HG03135 (cell line): ENCODE measurements around the gene PATL1.
"Not testable (repeated sequence)": the region's sequence is repeated elsewhere in the genome, so short reads cannot be mapped to it uniquely, and the experiment has no call there.

ENCODE experiments used
- ATAC-seq: cut with Tn5 transposase; IDR thresholded peaks from one replicate; pipeline ENCODE4 v1.9.1; 2021; ENCODE audit warnings: mild to moderate bottlenecking, moderate library complexity; ENCODE audit not compliant: unreplicated experiment

PATL1 gene

DNA sequence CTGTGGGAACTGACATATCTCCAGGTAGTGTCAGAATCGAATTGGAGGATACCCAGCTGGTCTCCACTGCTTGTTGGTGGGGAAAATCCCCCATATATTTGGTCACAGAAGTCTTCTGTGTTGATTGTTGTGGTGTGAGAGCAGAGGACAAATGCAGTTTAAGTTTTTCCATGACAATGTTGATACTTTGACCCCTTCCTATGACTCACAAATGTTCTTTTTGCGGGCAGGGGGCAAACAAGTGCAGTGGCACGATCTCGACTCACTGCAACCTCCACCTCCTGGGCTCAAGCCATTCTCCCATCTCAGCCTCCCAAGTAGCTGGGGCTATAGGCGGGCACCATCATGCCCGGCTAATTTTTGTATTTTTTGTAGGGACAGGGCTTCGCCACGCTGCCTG is 7.4 kb upstream of the PATL1 start:
- no peak for ATAC-seq

DNA sequence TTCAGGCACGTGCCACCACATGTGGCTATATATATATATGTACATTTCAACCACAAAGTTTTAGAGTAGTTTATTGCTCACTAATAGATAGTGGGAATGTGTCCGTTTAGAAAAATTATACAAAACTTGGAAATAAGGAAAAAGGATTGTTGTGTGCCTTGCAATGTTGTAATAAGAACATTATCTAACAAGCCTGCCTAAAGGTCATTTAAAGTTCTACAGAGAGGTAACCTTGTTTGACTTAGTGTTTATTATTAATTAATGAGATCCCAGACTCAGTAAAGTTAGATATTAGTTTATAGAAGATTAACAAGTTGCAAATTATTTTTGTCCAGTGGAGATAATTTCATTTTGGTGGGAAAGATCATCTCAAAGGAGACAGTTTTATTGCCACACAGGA is 5.5 kb upstream of the PATL1 start:
- no peak for ATAC-seq

DNA sequence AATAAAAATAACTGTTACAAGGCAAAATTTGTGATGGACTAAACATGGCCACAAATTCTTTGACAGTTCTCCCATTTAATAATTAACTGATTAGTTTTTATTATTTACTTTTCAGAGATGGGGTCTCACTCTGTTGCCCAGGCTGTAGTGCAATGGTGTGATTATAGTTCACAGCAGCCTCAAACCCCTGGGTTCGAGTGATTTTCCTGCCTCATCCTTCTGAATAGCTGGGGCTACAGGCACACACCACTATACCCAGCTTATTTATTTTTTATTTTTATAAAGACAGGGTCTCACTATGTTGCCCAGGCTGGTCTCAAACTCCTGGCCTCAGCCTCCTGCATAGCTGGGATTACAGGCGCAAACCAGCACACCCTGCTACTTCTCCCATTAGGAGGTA is 4.5 kb upstream of the PATL1 start:
- no peak for ATAC-seq

DNA sequence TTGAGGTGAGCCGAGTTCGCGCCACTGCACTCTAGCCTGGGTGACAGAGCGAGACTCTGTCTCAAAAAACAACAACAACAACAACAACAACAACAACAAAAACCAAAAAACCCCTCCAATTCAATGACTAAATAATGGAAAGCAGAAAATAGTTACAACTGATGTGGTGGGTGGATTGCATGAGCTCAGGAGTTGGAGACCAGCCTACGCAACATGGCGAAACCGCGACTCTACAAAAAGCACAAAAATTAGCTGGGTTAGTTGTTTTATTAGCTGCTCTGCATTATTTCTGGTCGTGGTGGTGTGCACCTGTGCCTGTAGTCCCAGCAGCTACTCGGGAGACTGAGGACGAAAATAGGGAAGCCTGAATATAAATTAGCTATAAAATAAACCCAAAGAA is 2.6 kb upstream of the PATL1 start:
- ATAC-seq: no peak

DNA sequence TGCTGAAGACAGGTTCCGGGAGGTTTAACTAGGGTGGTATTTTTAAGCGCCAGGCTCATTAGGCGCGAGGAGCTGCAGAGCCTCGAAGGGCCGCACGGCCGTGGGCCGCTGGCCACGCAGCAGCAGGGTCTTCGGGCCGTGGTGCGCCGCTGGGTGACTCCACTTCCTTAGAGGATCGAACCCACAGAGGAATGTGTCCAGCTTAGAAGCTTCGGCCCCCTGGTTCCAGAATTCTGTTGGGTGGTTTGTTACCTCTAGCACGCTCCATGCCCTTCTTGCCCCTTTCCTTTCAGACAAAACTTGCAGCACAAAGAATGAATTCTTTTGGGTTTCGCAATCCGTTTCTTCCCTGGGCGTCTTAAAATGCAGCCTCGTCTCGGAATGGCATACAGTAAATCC is 773 bp upstream of the PATL1 start:
- ATAC-seq: no peak

DNA sequence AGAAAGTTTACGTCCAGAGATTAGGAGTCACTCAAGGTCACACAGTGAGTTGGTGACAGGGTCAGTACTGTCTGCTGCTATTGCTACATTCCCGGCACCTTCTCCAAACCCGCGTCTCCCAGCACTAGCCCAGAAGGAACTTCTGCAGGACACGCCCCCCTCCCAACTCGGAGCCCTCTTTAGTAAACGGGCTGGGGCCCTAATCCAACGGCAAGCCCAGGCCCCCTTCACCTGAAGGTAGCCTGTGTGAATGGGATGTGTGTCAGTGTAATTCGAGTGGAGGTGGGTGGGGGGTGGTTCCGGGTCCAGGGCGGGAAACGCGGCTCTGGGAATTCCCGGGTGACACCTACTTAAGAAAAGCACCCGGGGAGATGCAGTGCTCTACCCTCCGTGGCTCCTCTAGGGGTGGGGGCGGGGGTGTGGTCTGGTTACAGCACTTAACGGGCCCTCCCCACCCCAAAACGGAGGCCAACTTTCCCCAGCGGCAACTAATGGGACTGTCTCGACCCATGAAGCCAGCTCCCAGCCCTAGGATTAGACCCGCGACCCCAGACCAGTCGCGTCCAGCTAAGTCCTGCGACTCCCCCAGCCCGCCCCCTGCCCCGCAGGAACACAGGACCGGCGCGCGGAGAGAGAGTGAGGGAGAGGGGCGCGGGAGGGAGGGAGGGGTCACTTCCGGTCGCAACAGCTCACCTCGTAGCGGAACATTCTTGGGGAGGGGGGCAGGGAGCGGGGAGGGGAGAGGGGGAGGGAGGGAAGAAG is 468 bp downstream of the PATL1 start:
- peak; percentile 31 for ATAC-seq

DNA sequence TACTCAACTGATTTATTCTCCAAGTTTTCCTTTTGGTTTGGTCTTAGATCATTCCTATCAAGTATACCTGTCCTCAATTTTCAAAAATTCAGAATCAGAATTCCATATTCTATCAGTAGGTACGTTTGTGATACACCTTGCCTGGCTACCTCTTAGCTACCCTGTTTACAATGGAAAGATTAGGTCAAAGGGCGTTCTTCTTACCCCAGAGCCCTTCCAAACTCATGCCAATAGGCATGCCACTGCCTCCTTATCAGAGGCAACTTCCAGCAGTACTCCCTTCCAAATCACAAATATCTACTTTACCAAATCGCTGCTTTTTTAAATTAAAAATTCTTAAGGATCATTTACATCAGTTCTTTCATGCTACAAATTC is 1.0 kb downstream of the PATL1 start:
- no peak for ATAC-seq

DNA sequence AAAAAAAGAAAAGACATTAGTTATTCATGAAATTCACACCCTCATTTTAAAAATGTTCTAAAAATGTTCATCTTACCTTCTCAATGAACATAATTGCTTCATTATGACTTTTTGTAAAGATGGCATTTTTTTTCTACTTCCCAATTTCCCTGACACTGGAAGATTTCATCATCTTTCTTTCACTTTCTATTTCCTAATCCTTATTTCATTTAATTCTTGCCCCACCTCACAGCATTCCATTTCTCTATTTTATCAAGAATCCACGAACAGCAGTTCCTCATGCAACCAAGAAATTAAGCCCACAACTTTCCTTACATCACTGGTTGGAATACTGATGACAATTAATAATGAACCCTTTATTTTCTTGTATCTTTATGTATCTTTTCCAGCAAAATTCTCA is 1.9 kb downstream of the PATL1 start:
- ATAC-seq: no peak

DNA sequence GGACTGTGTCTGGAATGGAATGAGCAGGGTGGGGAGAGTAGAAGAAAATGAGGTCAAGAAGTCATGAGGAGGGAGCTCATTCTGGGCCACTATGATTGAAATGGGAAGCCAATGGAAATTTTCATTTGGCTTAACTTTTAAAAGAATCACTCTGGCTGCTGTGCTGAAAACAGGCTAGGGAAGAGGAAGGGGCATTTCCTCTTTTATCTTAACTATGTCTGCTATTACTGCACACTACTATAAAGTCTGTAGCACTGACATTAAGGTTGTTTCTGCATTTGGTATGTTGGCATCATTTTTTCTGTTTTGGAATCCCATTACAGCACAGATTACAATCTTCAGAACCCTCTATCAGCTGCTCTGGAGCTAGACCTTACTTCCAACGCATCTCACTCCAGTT is 8.2 kb downstream of the PATL1 start:
- ATAC-seq: no peak

DNA sequence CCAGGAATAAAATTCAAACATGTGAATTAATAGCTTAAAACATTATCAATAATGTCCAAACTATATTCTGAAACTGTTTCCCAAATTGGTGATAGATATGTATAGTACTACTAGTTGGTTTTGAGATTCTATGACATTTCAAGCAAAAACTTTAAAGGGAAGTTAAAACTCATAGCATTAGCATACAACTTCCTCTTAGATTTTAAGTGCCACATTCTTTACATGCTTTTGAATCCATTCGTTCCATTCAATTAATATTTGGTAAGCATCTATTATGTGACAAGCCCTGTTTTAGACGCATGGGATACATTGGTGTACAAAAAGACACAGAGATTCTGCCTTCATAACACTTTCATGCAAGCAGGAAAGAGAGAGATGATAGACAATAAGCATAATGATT is 8.9 kb downstream of the PATL1 start:
- no peak for ATAC-seq

DNA sequence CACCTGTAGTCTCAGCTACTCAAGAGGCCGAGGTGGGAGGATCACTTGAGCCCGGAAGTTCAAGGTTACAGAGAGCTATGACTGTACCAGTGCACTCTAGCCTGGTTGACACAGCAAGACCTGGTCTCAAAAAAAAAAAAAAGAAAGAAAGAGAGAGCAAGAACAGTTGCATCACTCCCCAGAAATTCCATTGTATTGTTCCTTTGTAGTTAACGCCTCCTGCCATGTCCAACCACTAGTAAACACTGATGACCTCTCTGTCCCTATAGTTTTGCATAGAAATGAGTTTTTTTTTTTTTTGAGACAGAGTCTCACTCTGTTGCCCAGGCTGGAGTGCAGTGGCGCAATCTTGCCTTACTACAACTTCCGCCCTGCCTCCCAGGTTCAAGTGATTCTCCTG is 10.8 kb downstream of the PATL1 start:
- ATAC-seq: no peak

DNA sequence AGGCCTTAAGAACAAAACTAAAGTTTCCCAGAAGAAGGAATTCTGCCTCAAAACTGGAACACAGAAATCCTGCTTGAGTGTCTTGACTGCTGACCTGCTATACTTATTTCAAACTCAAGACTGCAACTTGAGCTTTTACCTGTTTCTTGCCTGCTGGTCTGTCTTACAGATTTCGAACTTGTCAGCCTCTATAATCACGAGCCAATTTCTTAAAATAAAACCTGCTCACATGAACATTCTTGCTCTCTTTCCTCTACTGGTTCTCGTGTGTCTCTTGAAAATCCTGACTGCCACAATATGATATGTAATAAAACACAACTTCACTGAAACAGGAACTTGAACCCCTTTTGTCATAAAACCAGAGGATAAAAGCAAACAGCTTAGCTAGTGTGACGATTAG is 13.9 kb downstream of the PATL1 start:
- no peak for ATAC-seq

DNA sequence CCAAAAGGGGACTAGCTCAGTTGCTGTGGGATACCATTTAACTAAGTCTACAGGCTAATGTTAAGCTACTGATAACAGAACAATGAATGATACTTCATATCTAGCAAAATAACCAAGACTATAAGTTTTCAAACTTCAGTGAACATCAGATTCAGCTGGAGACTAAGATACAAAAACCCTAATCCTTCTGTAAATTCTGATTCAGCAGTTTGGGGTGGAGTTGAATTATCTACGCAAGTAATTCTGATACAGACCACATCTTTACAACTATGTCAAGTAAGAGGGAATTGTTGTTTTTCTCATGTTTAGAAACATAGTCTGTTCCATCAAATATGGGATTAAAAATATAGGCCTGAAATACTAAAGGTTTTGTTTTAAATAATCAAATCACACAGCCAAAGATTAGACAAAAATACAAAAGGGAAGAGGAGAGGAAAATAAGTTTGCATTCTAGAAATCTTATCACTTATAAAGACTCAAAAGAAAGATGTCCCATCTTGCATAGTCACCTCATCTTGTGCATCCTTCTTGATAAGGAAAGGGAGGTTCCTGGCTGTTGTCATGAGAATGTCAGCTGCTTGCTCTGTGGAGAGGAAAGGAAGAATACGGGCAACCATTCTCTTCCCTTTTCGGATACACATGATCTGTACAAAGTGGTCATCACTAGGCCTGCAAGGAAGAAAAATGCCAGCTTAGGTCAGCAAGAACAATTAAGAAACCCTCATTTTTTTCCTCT is 21.4 kb downstream of the PATL1 start:
- no peak for ATAC-seq

DNA sequence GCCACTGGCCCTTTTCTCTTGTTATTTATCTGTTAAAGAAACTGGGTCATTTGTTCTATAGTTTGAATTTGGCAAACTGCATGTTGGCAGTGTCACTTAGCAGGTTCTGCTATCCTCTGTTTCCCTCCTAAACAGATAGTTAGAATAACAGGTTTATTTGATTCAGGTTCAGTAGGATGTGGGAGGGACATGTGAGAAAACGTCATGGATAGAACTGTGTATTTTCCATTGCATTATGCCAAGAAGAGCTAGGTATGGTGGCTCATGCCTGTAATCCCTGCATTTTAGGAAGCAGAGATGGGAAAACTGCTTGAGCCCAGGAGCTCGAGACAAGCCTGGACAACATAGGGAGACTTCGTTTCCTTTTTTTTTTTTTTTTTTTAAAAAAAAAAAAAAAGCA is 24.3 kb downstream of the PATL1 start:
- ATAC-seq: no peak

DNA sequence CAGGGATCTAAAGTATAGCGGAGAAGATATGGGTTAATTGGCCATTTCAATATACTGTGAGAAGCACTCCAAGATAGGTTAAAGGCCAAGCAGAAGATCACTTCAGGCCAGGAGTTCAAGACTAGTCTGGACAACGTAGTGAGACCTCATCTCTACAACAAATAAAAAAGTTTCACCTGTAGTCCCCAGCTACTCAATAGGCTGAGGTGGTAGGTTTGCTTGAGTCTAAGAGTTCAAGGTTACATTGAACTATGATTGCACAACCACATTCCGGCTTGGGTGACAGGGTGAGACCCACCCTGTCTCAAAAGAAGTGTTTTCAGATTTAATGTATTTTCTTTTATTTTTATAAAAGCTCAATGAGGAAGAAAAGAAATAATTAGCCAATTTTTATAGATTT is 25.4 kb downstream of the PATL1 start:
- ATAC-seq: no peak

DNA sequence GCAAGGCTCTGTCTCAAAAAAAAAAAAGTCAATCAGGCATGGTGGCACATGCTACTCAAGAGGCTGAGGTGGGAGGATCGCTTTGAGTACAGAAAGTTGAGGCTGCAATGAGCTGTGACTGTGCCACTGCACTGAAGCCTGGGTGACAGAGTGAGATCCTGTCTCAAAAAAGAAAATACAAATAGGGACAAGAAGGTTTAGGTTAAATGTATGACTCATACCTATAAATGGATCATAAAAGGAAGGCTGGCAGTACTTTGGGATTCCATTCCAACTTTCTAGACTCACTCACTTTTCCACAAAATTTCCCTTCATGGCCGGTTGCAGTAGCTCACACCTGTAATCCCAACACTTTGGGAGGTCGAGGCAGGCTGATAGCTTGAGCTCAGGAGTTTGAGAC is 27.7 kb downstream of the PATL1 start:
- no peak for ATAC-seq

DNA sequence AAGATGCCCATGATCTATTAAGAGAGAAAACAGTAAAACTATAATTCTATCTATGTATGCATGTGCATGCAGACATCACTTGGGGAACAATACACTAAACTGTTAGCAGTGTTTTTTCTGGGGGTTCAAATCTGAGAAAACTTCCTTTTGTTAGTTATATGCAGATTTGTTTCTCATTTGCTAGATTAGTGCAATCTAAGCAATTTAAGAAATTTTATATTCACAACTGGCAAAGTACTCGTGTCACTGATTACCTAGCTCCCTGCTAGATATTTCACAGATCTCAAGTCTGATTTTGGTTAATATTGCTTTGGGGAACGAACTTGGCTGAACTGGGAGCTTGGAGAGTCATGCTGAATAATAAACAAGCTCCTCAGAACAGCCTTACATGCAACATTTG is 38.3 kb downstream of the PATL1 start:
- no peak for ATAC-seq

DNA sequence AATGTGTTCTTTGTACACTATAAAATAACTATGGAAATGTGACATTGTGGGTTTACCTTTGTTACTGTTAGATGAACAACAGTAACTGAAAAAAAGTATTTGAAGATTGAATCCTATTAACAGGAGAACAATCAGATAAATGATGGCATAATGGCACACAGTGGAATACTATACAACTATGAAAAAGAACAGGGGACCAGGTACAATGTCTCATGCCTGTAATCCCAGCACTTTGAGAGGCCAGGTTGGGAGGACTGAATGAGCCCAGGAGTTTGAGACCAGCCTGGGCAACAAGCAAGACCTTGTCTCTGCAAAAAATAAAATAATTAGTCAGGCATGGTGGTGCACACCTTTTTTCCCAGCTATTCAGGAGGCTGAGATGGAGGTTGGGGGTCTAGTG is 38.8 kb downstream of the PATL1 start:
- no peak for ATAC-seq

DNA sequence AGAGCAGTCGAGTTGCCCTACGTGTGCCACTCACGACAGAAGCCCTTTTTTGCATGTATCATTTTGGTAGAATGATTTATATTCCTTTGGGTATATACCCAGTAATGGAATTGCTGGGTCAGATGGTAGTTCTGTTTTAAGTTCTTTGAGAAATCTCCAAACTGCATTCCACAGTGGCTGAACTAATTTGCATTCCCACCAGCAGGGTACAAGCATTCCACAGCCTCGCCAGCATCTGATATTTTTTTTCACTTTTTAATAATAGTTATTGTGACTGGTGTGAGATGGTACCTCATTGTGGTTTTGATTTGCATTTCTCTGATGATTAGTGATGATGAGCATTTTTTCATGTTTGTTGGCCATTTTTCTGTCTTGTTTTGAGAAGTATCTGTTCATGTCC is 41.9 kb downstream of the PATL1 start:
- not testable (repeated sequence) for ATAC-seq

DNA sequence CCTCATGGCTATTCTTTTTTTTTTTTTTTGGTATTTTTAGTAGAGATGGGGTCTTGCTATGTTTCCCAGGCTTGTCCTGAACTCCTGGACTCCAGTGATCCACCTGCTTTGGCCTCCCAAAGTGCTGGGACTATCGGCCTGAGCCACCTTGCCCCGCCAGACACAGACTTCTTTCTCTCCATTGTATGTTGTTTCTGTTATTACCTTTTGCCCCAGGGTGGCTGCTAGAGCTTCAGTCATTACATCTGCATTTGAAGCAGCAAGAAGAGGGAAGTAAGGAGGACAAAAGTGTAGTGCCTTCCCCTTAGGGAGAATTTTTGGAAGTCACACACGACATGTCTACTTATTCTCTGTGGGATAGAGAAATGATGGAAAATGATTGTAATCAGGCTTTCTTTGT is 43.1 kb downstream of the PATL1 start:
- no peak for ATAC-seq

DNA sequence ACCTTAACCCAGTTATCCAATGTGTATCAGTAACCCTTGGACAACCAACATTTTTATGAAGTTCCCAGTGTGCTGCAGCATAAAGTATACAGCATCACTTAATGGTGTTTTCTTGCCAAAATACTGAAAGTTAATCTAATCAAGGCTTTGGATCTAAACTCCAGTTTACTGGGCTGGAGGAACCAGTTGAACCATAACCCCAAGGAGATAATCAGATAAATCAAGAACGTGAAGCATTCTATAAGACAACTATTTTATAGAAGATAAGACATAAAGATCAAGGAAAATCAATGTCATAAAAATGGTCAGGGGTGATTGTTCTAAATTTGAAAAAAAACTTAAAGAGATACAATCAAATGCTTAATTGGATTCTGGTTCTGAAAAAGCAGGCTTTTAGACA is 51.0 kb downstream of the PATL1 start:
- ATAC-seq: no peak

DNA sequence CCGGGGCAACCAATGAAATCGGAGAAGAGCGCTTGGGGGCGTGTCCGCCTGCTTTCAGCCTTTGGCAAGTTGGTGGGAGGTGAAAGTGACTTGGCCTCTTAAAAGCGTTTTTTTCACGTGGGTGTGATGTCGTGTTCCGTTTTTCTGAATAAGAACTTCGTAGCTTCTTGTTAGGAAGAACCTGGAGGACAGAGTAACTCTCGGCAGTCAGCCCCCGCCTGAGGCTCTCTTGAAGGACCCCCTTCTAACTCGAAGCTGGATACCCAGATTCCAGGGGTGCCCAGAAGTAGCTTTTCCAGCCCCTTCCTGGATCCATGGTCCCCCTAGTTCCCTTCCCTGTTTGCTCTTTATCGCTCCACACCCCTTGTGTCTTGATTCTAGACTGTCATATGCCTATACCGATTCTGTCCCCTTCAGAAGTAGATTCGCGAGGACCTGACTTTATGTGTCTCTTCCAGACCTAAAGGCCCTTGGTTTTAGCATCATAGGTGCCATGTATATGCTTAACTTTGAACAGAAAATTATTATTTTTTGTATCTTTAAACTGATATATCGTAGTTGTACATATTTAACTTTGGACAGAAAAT is 52.3 kb downstream of the PATL1 start:
- no peak for ATAC-seq
